ENCODE data around the gene LAMP2. TPM values are rescaled to one million over a fixed set of nuclear protein-coding genes. Genes with fewer than 3 reads are reported as not detected.
"Not testable (repeated sequence)": the region's sequence is repeated elsewhere in the genome, so short reads cannot be mapped to it uniquely, and the experiment has no call there.

LAMP2 gene
- polyA plus RNA-seq, 1 experiment, result 70.7 TPM

DNA sequence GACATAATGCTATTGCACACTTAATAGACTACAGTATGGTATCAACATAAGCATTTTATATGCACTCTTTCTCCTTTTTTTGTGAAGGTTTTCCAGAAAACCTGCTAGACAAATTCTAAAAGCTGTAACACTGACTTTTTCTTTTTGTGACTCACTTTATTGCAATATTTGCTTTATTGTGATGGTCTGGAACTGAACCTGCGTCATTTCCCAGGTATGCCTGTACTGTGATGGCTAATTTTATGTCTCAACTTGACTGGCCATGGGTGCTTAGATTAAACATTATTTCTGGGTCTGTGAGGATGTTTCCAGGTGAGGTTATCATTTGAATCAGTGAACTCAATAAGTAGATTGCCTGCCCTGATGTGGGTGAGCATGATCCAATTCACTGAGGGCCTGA is 35.5 kb upstream of the LAMP2 start:
- TF ChIP-seq, protein P1, sequence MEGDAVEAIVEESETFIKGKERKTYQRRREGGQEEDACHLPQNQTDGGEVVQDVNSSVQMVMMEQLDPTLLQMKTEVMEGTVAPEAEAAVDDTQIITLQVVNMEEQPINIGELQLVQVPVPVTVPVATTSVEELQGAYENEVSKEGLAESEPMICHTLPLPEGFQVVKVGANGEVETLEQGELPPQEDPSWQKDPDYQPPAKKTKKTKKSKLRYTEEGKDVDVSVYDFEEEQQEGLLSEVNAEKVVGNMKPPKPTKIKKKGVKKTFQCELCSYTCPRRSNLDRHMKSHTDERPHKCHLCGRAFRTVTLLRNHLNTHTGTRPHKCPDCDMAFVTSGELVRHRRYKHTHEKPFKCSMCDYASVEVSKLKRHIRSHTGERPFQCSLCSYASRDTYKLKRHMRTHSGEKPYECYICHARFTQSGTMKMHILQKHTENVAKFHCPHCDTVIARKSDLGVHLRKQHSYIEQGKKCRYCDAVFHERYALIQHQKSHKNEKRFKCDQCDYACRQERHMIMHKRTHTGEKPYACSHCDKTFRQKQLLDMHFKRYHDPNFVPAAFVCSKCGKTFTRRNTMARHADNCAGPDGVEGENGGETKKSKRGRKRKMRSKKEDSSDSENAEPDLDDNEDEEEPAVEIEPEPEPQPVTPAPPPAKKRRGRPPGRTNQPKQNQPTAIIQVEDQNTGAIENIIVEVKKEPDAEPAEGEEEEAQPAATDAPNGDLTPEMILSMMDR (IDR thresholded peaks at IDR 0.05; ENCODE audit: insufficient read depth, low read depth, low read length), result no peak
- H3K4me3 ChIP-seq (ENCODE audit: low read depth, low read length), result no peak overlapping the region
- H3K36me3 ChIP-seq (ENCODE audit: control insufficient read depth, insufficient read depth, low read length), result no peaks in the 10 kb centered on the region
- no peaks in the 10 kb centered on the region for H3K27me3 ChIP-seq (ENCODE audit: control insufficient read depth, insufficient read depth, low read length)
- ChIA-PET CTCF (no interaction called here), POLR2A (no interaction called here)
- DNase-seq (ENCODE audit: low read depth), result no peak

DNA sequence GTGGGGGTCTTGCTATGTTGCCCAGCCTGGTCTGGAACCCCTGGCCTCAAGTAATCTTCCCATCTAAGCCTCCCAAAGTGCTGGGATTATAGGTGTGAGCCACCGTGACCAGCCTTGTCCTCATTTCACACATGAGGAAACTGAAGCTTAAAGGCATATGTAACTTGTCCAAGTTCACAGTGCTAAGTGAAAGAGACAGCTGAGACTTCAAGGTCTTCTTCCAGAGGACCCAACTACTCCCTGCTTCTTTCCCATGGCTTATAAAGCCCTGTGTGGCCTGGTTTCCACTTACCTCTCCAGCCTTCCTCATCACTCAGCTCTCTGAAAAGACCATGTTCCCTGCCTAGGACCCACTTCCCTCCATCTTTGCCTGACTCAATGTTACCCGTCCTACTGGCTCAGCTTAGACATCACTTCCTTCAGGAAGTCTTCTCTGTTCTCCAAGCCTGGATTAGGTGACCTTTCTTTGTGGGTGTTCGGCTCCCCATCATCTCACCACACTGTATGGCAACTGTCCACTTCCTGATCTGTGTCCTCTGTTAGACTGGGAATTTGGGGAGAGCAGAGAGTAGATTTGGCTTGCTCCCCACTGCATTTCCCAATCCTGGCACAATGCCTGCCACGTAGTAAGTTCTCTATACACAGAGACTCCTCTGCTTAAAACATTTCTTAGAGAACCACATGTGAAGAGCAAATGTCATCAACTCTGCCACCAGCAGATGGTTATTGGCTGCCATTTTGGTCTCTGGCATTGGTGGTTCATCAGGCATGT is 30.4 kb upstream of the LAMP2 start:
- no peaks in the 10 kb centered on the region for H3K27me3 ChIP-seq (ENCODE audit: control insufficient read depth, insufficient read depth, low read length)
- TF ChIP-seq, protein P1 (IDR thresholded peaks at IDR 0.05; ENCODE audit: insufficient read depth, low read depth, low read length), result no peak
- POLR2A ChIA-PET, result interaction anchor here (0.7 kb wide), 1 partner anchor 249 kb away, joined by 11 read pairs; the partner anchor contains the start of gene ZBTB33
- no peak for DNase-seq (ENCODE audit: low read depth)
- CTCF ChIA-PET, result interaction anchor here (0.7 kb wide), 1 partner anchor 165 kb away, joined by 3 read pairs; no protein-coding TSS in a partner anchor
- H3K4me3 ChIP-seq (ENCODE audit: low read depth, low read length), result no peak overlapping the region
- H3K36me3 ChIP-seq (ENCODE audit: control insufficient read depth, insufficient read depth, low read length), result no peaks in the 10 kb centered on the region

GRCh38 chrX:120490119-120490518 is 21.0 kb upstream of the LAMP2 start:
- POLR2A ChIA-PET, CTCF ChIA-PET: not testable (repeated sequence)

GRCh38 chrX:120486786-120487185 is 17.7 kb upstream of the LAMP2 start:
- ChIA-PET CTCF (interaction anchor here (1.8 kb wide), 1 partner anchor 18 kb away, joined by 4 read pairs; the partner anchor contains the start of gene LAMP2), POLR2A (no interaction called here)
- Histone ChIP-seq H3K4me3 (ENCODE audit: low read depth, low read length) (no peak overlapping the region), H3K27me3 (ENCODE audit: control insufficient read depth, insufficient read depth, low read length) (no peaks in the 10 kb centered on the region), H3K36me3 (ENCODE audit: control insufficient read depth, insufficient read depth, low read length) (no peaks in the 10 kb centered on the region)
- TF ChIP-seq, protein P1 (IDR thresholded peaks at IDR 0.05; ENCODE audit: insufficient read depth, low read depth, low read length), result no peak
- no peak for DNase-seq (ENCODE audit: low read depth)

More at GRCh38 chrX:120490119-120490518, 21.0 kb upstream of the LAMP2 start:
- not testable (repeated sequence) for H3K4me3 ChIP-seq (ENCODE audit: low read depth, low read length); H3K27me3 ChIP-seq (ENCODE audit: control insufficient read depth, insufficient read depth, low read length); H3K36me3 ChIP-seq (ENCODE audit: control insufficient read depth, insufficient read depth, low read length); DNase-seq (ENCODE audit: low read depth)

GRCh38 chrX:120485638-120486520 is 16.8 kb upstream of the LAMP2 start:
- Histone ChIP-seq H3K4me3 (ENCODE audit: low read depth, low read length) (peak overlapping the region; percentile 49), H3K36me3 (ENCODE audit: control insufficient read depth, insufficient read depth, low read length) (no peaks in the 10 kb centered on the region), H3K27me3 (ENCODE audit: control insufficient read depth, insufficient read depth, low read length) (no peaks in the 10 kb centered on the region)
- POLR2A ChIA-PET, result no interaction called here
- CTCF ChIA-PET, result interaction anchor here (0.9 to 1.8 kb wide), 4 partner anchors 9 to 17 kb away, joined by 3 to 5 read pairs (median 4); partner anchors contain the start of gene LAMP2
- TF ChIP-seq, protein P1 (IDR thresholded peaks at IDR 0.05; ENCODE audit: insufficient read depth, low read depth, low read length), result peak; percentile 64
- DNase-seq (ENCODE audit: low read depth), result peak; percentile 44
